Left lung (tissue), 10 donors: ENCODE measurements around the gene BCL11A. TPM values are rescaled to one million over a fixed set of nuclear protein-coding genes. Genes with fewer than 3 reads are reported as not detected.

ENCODE experiments used
- ATAC-seq: fragments of 200-7000 bp; cut with Tn5 transposase; one replicate; pipeline ENCODE4 v1.9.1; 2020; ENCODE audit warnings: moderate library complexity
- DNase-seq, 4 donors: peaks; one replicate each; pipeline ENCODE4 v3.0.0-alpha.2; 2013 to 2020
- H3K27ac ChIP-seq, 2 donors: fragments of 200-600 bp; sonication (generic) in 1 of 2; one replicate each; pipeline versions ENCODE4 v1.5.0 to v1.8.0; 2020 to 2021
- H3K27me3 ChIP-seq, 2 donors: fragments of 200-600 bp; sonication (generic) in 1 of 2; one replicate each; pipeline versions ENCODE4 v1.5.0 to v1.8.0; 2020 to 2021
- H3K36me3 ChIP-seq, 2 donors: fragments of 200-600 bp; sonication (generic) in 1 of 2; one replicate each; pipeline versions ENCODE4 v1.5.0 to v1.8.0; 2020 to 2021
- H3K4me1 ChIP-seq, 2 donors: fragments of 200-600 bp; one replicate each; pipeline ENCODE4 v1.8.0; 2021
- H3K4me3 ChIP-seq, 2 donors: fragments of 200-600 bp; sonication (generic) in 1 of 2; one replicate each; pipeline versions ENCODE4 v1.5.0 to v1.8.0; 2020 to 2021; ENCODE audit warnings: mild to moderate bottlenecking in 1 of 2
- H3K9me3 ChIP-seq, 2 donors: fragments of 200-600 bp; sonication (generic) in 1 of 2; one replicate each; pipeline versions ENCODE4 v1.5.0 to v1.8.0; 2020 to 2021
- CTCF ChIP-seq, 2 donors: fragments of 200-600 bp; sonication (generic) in 1 of 2; IDR thresholded peaks; one replicate each; pipeline versions ENCODE4 v1.5.0 to v1.8.0; 2021; ENCODE audit warnings: antibody characterized with exemption in 2 of 2
- intact Hi-C, 2 donors: fragments of 100-400 bp; cut with DNase I; formaldehyde crosslinking; loops; one replicate each; pipeline versions ENCODE4 v1.11.2 to v1.14.2; 2022
- polyA plus RNA-seq, 6 donors: library from polyadenylated mRNA; unstranded; fragments of 120-200 nt; gene quantifications; one replicate each; pipeline ENCODE4 v1.2.1, GENCODE V29; 2013; ENCODE audit not compliant: insufficient read length in 6 of 6
- total RNA-seq, 2 donors: library from RNA; stranded (reverse); fragmentation: NEBNext Ultra II Directional; extraction: Animal tissue kit (Norgen Biotek cat#: 25700); gene quantifications; one replicate each; pipeline ENCODE4 v1.2.1, GENCODE V29; 2021
- donor health status: DM: no; HTN: yes; CAD: no.
- donor health status: DM: no; HTN: no; CAD: no.

The BCL11A gene
- total and polyA plus RNA-seq, 8 donors = 4.0 to 33.5 (median 24.9) TPM

- intact Hi-C loops = no loop called here
- H3K36me3 ChIP-seq = no peaks in the 10 kb centered on the region
- DNase-seq (no peak), ATAC-seq (no peak)
- H3K27me3 ChIP-seq = peaks cover 0 to 10% of the 10 kb centered on the region in 2 donors
- no peak overlapping the region for H3K27ac ChIP-seq
- H3K4me3 ChIP-seq = no peak overlapping the region
- H3K9me3 ChIP-seq = no peaks in the 10 kb centered on the region
- TF ChIP-seq CTCF (IDR thresholded peaks at IDR 0.05) = no peak
- peaks cover 0 to 35% of the 10 kb centered on the region in 2 donors for H3K4me1 ChIP-seq
Measured at GRCh38 chr2:60524874-60525273, 28.6 kb downstream of the BCL11A start.

GRCh38 chr2:60523963-60524362 is 29.5 kb downstream of the BCL11A start:
- intact Hi-C loops = no loop called here
- DNase-seq (no peak), ATAC-seq (no peak)

DNA sequence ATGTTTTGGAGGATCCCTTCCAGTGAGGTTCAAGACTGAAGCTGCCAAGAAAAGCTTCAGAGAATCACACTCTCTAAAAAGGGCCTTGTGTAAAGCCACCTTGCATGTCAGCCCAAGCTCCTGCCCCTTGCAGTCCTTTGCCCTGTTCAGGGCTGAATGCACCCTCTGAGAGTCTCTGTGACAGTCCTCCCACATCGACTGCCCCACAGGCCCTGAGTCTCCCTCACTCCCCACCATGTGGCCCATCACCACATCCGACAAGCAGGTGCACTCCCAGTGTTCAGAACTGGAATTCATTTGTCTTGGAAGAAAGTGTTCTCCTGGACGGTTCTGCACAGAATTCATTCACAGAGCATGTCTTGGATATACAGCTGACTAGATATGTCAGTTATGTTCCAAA is 31.0 kb downstream of the BCL11A start:
- Histone ChIP-seq H3K27me3 (peaks cover 0 to 5% of the 10 kb centered on the region in 2 donors), H3K4me3 (no peak overlapping the region), H3K36me3 (no peaks in the 10 kb centered on the region), H3K9me3 (no peaks in the 10 kb centered on the region), H3K27ac (no peak overlapping the region), H3K4me1 (peaks cover 0 to 11% of the 10 kb centered on the region in 2 donors)
- ATAC-seq (no peak), DNase-seq (peak in 1 of 4 donors; percentile 28)
- intact Hi-C loops = no loop called here
- TF ChIP-seq CTCF (IDR thresholded peaks at IDR 0.05) = no peak

More at GRCh38 chr2:60523963-60524362, 29.5 kb downstream of the BCL11A start:
- no peak for TF ChIP-seq CTCF (IDR thresholded peaks at IDR 0.05)
- peaks cover 0 to 26% of the 10 kb centered on the region in 2 donors for H3K4me1 ChIP-seq
- no peak overlapping the region for H3K27ac ChIP-seq
- H3K4me3 ChIP-seq = no peak overlapping the region
- H3K27me3 ChIP-seq = peaks cover 0 to 5% of the 10 kb centered on the region in 2 donors
- no peaks in the 10 kb centered on the region for H3K9me3 ChIP-seq
- no peaks in the 10 kb centered on the region for H3K36me3 ChIP-seq

DNA sequence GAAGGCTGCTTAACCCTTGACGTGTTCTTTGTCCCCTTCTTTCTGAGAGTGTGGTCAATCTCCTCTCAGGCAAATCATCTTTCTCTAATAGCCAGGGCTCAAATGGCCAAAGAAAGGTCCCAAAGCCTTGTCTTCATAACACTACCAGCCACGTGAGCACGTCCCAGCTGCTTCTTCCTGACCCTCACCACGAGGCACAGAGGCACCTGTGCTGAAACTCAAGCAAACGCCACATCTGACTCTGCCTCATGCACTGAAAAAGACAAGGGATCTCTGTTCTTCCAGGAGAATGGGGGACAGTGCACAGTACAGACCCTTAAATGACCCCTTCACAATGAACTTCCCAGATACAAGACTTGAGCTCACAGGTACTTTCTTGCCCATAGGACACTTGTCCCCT is 31.8 kb downstream of the BCL11A start:
- intact Hi-C loops = no loop called here
- Histone ChIP-seq H3K27ac (no peak overlapping the region), H3K27me3 (peaks cover 0 to 5% of the 10 kb centered on the region in 2 donors), H3K4me3 (no peak overlapping the region), H3K9me3 (no peaks in the 10 kb centered on the region), H3K36me3 (no peaks in the 10 kb centered on the region), H3K4me1 (peaks cover 0 to 6% of the 10 kb centered on the region in 2 donors)
- ATAC-seq (no peak), DNase-seq (no peak)
- TF ChIP-seq CTCF (IDR thresholded peaks at IDR 0.05) = no peak

GRCh38 chr2:60520917-60521539 is 32.4 kb downstream of the BCL11A start:
- peaks cover 0 to 9% of the 10 kb centered on the region in 2 donors for H3K4me1 ChIP-seq
- no peak overlapping the region for H3K4me3 ChIP-seq
- no peak overlapping the region for H3K27ac ChIP-seq
- ATAC-seq (no peak), DNase-seq (no peak)
- no peaks in the 10 kb centered on the region for H3K36me3 ChIP-seq
- no peak for TF ChIP-seq CTCF (IDR thresholded peaks at IDR 0.05)
- intact Hi-C loops = no loop called here
- peaks cover 0 to 5% of the 10 kb centered on the region in 2 donors for H3K27me3 ChIP-seq
- H3K9me3 ChIP-seq = no peaks in the 10 kb centered on the region
